ENCODE results near the gene CSTF1. TPM values are rescaled to one million over a fixed set of nuclear protein-coding genes. Genes with fewer than 3 reads are reported as not detected.
A peak's percentile ranks its signal among the peaks of the same experiment; 100 is the strongest.

The CSTF1 gene
- polyA plus RNA-seq, 4 donors = 9.2 to 28.2 (median 11.3) TPM

GRCh38 chr20:56438284-56438683 lies 45.8 kb downstream of the CSTF1 start:
- Histone ChIP-seq H3K36me3 (ENCODE audit: control insufficient read depth in 3 of 3, insufficient read depth in 2 of 3, low read depth in 1 of 3, low read length in 3 of 3) (no peaks in the 10 kb centered on the region), H3K4me1 (ENCODE audit: control insufficient read depth in 3 of 3, insufficient read depth in 2 of 3, low read depth in 1 of 3, low read length in 2 of 3) (peaks cover 0 to 6% (median 5%) of the 10 kb centered on the region in 3 donors), H3K27me3 (ENCODE audit: control insufficient read depth in 3 of 3, insufficient read depth in 3 of 3, low read length in 3 of 3) (no peaks in the 10 kb centered on the region), H3K9me3 (ENCODE audit: control insufficient read depth in 2 of 2, insufficient read depth in 1 of 2, low read depth in 1 of 2, low read length in 1 of 2) (no peaks in the 10 kb centered on the region), H3K27ac (ENCODE audit: low read depth in 1 of 3, low read length in 2 of 3) (no peak overlapping the region), H3K4me3 (ENCODE audit: low read depth in 1 of 3, low read length in 3 of 3) (no peak overlapping the region)
- 83 to 93% (median 92%) methylated on average over 4 of the region's 4 CpGs for WGBS, 3 donors
- FAIRE-seq = no peak
- DNase-seq = no peak

GRCh38 chr20:56439771-56440291 lies 47.4 kb downstream of the CSTF1 start:
- FAIRE-seq (no peak), DNase-seq (no peak)
- H3K27me3 ChIP-seq (ENCODE audit: control insufficient read depth in 3 of 3, insufficient read depth in 3 of 3, low read length in 3 of 3) = no peaks in the 10 kb centered on the region
- H3K27ac ChIP-seq (ENCODE audit: low read depth in 1 of 3, low read length in 2 of 3) = peak overlapping the region in 2 of 3 donors; percentile 14 to 38
- no peaks in the 10 kb centered on the region for H3K9me3 ChIP-seq (ENCODE audit: control insufficient read depth in 2 of 2, insufficient read depth in 1 of 2, low read depth in 1 of 2, low read length in 1 of 2)
- 48 to 65% (median 51%) methylated on average over 5 of the region's 5 CpGs for WGBS, 3 donors
- no peak overlapping the region for H3K4me3 ChIP-seq (ENCODE audit: low read depth in 1 of 3, low read length in 3 of 3)
- H3K36me3 ChIP-seq (ENCODE audit: control insufficient read depth in 3 of 3, insufficient read depth in 2 of 3, low read depth in 1 of 3, low read length in 3 of 3) = no peaks in the 10 kb centered on the region
- peaks cover 0 to 6% (median 0%) of the 10 kb centered on the region in 3 donors for H3K4me1 ChIP-seq (ENCODE audit: control insufficient read depth in 3 of 3, insufficient read depth in 2 of 3, low read depth in 1 of 3, low read length in 2 of 3)

GRCh38 chr20:56440346-56441007 lies 48.0 kb downstream of the CSTF1 start:
- peak in 1 of 2 donors; percentile 21 for DNase-seq

GRCh38 chr20:56442389-56443365 lies 50.2 kb downstream of the CSTF1 start:
- H3K9me3 ChIP-seq (ENCODE audit: control insufficient read depth in 2 of 2, insufficient read depth in 1 of 2, low read depth in 1 of 2, low read length in 1 of 2) = no peaks in the 10 kb centered on the region
- H3K27me3 ChIP-seq (ENCODE audit: control insufficient read depth in 3 of 3, insufficient read depth in 3 of 3, low read length in 3 of 3) = no peaks in the 10 kb centered on the region
- 83 to 87% (median 84%) methylated on average over 16 to 17 of the region's 17 CpGs for WGBS, 3 donors
- H3K4me1 ChIP-seq (ENCODE audit: control insufficient read depth in 3 of 3, insufficient read depth in 2 of 3, low read depth in 1 of 3, low read length in 2 of 3) = peaks cover 0 to 6% (median 0%) of the 10 kb centered on the region in 3 donors
- no peak for FAIRE-seq
- DNase-seq = no peak
- H3K4me3 ChIP-seq (ENCODE audit: low read depth in 1 of 3, low read length in 3 of 3) = no peak overlapping the region
- no peaks in the 10 kb centered on the region for H3K36me3 ChIP-seq (ENCODE audit: control insufficient read depth in 3 of 3, insufficient read depth in 2 of 3, low read depth in 1 of 3, low read length in 3 of 3)
- H3K27ac ChIP-seq (ENCODE audit: low read depth in 1 of 3, low read length in 2 of 3) = no peak overlapping the region

More at GRCh38 chr20:56440346-56441007, 48.0 kb downstream of the CSTF1 start:
- H3K36me3 ChIP-seq (ENCODE audit: control insufficient read depth in 3 of 3, insufficient read depth in 2 of 3, low read depth in 1 of 3, low read length in 3 of 3) = no peaks in the 10 kb centered on the region
- H3K4me3 ChIP-seq (ENCODE audit: low read depth in 1 of 3, low read length in 3 of 3) = no peak overlapping the region
- no peaks in the 10 kb centered on the region for H3K27me3 ChIP-seq (ENCODE audit: control insufficient read depth in 3 of 3, insufficient read depth in 3 of 3, low read length in 3 of 3)
- H3K4me1 ChIP-seq (ENCODE audit: control insufficient read depth in 3 of 3, insufficient read depth in 2 of 3, low read depth in 1 of 3, low read length in 2 of 3) = peaks cover 0 to 6% (median 0%) of the 10 kb centered on the region in 3 donors
- WGBS, 3 donors = 58 to 79% (median 63%) methylated on average over 4 of the region's 4 CpGs
- FAIRE-seq = no peak
- H3K27ac ChIP-seq (ENCODE audit: low read depth in 1 of 3, low read length in 2 of 3) = peak overlapping the region in 1 of 3 donors; percentile 14
- H3K9me3 ChIP-seq (ENCODE audit: control insufficient read depth in 2 of 2, insufficient read depth in 1 of 2, low read depth in 1 of 2, low read length in 1 of 2) = no peaks in the 10 kb centered on the region

- 54 to 68% (median 59%) methylated on average over 27 of the region's 27 CpGs for WGBS, 3 donors
- FAIRE-seq = no peak
- H3K4me1 ChIP-seq (ENCODE audit: control insufficient read depth in 3 of 3, insufficient read depth in 2 of 3, low read depth in 1 of 3, low read length in 2 of 3) = peaks cover 0 to 6% (median 0%) of the 10 kb centered on the region in 3 donors
- peak in 1 of 2 donors; percentile 21 for DNase-seq
- peak overlapping the region in 2 of 3 donors; percentile 50 to 53 for H3K27ac ChIP-seq (ENCODE audit: low read depth in 1 of 3, low read length in 2 of 3)
- H3K4me3 ChIP-seq (ENCODE audit: low read depth in 1 of 3, low read length in 3 of 3) = no peak overlapping the region
- no peaks in the 10 kb centered on the region for H3K27me3 ChIP-seq (ENCODE audit: control insufficient read depth in 3 of 3, insufficient read depth in 3 of 3, low read length in 3 of 3)
- H3K36me3 ChIP-seq (ENCODE audit: control insufficient read depth in 3 of 3, insufficient read depth in 2 of 3, low read depth in 1 of 3, low read length in 3 of 3) = no peaks in the 10 kb centered on the region
- no peaks in the 10 kb centered on the region for H3K9me3 ChIP-seq (ENCODE audit: control insufficient read depth in 2 of 2, insufficient read depth in 1 of 2, low read depth in 1 of 2, low read length in 1 of 2)
Measured at GRCh38 chr20:56443654-56444540, 51.5 kb downstream of the CSTF1 start.

- WGBS, 3 donors = 88 to 92% (median 92%) methylated on average over 3 of the region's 3 CpGs
- no peak for FAIRE-seq
- no peaks in the 10 kb centered on the region for H3K9me3 ChIP-seq (ENCODE audit: control insufficient read depth in 2 of 2, insufficient read depth in 1 of 2, low read depth in 1 of 2, low read length in 1 of 2)
- DNase-seq = no peak
- no peaks in the 10 kb centered on the region for H3K36me3 ChIP-seq (ENCODE audit: control insufficient read depth in 3 of 3, insufficient read depth in 2 of 3, low read depth in 1 of 3, low read length in 3 of 3)
- H3K27ac ChIP-seq (ENCODE audit: low read depth in 1 of 3, low read length in 2 of 3) = no peak overlapping the region
- H3K4me1 ChIP-seq (ENCODE audit: control insufficient read depth in 3 of 3, insufficient read depth in 2 of 3, low read depth in 1 of 3, low read length in 2 of 3) = peaks cover 0 to under 1% (median 0%) of the 10 kb centered on the region in 3 donors
- no peaks in the 10 kb centered on the region for H3K27me3 ChIP-seq (ENCODE audit: control insufficient read depth in 3 of 3, insufficient read depth in 3 of 3, low read length in 3 of 3)
- H3K4me3 ChIP-seq (ENCODE audit: low read depth in 1 of 3, low read length in 3 of 3) = no peak overlapping the region
Measured at GRCh38 chr20:56445130-56445529, 52.7 kb downstream of the CSTF1 start.

- H3K4me3 ChIP-seq (ENCODE audit: low read depth in 1 of 3, low read length in 3 of 3) = no peak overlapping the region
- H3K9me3 ChIP-seq (ENCODE audit: control insufficient read depth in 2 of 2, insufficient read depth in 1 of 2, low read depth in 1 of 2, low read length in 1 of 2) = no peaks in the 10 kb centered on the region
- no peaks in the 10 kb centered on the region for H3K4me1 ChIP-seq (ENCODE audit: control insufficient read depth in 3 of 3, insufficient read depth in 2 of 3, low read depth in 1 of 3, low read length in 2 of 3)
- FAIRE-seq (no peak), DNase-seq (no peak)
- no peak overlapping the region for H3K27ac ChIP-seq (ENCODE audit: low read depth in 1 of 3, low read length in 2 of 3)
- no peaks in the 10 kb centered on the region for H3K36me3 ChIP-seq (ENCODE audit: control insufficient read depth in 3 of 3, insufficient read depth in 2 of 3, low read depth in 1 of 3, low read length in 3 of 3)
- 89 to 92% (median 90%) methylated on average over 16 of the region's 16 CpGs for WGBS, 3 donors
- no peaks in the 10 kb centered on the region for H3K27me3 ChIP-seq (ENCODE audit: control insufficient read depth in 3 of 3, insufficient read depth in 3 of 3, low read length in 3 of 3)
Measured at GRCh38 chr20:56445540-56445939, 53.1 kb downstream of the CSTF1 start.
